Fibroblast of villous mesenchyme (primary cell): ENCODE measurements around the gene GBF1. TPM values are rescaled to one million over a fixed set of nuclear protein-coding genes. Genes with fewer than 3 reads are reported as not detected.

ENCODE experiments used
- DNase-seq: peaks from one replicate; pipeline ENCODE4 v3.0.0-alpha.2; 2010; ENCODE audit warnings: low read depth
- H3K4me3 ChIP-seq: 2 replicates; pipeline ENCODE4 v1.5.1; 2011; ENCODE audit warnings: low read depth, mild to moderate bottlenecking, low read length
- CTCF ChIP-seq: IDR thresholded peaks from 2 replicates; pipeline ENCODE4 v1.5.1; 2012; ENCODE audit warnings: low read depth, mild to moderate bottlenecking, low read length; ENCODE audit not compliant: insufficient read depth
- total RNA-seq: library from RNA; depleted of rRNA; stranded (reverse); fragments of >200 nt; gene quantifications from 2 replicates; pipeline ENCODE4 v1.2.3, GENCODE V29; 2012

GBF1 gene
- total RNA-seq, 1 donor, result 58.3 TPM

- no peak for TF ChIP-seq CTCF
- DNase-seq, result no peak
- H3K4me3 ChIP-seq, result peak overlapping the region; percentile 89
These were observed 174.9 kb downstream of the GBF1 start for GRCh38 chr10:102420181-102420713.

GRCh38 chr10:102420714-102421506 lies 175.6 kb downstream of the GBF1 start, which contains the start of gene FBXL15:
FBXL15 (plus strand) TSS chr10:102420836; CDS start chr10:102421130, 294 bp downstream.
- no peak for TF ChIP-seq CTCF
- H3K4me3 ChIP-seq, result peak within 1 kb of the TSS; percentile 89
- peak; percentile 97 for DNase-seq

- no peak for DNase-seq
- no peak for TF ChIP-seq CTCF
These were observed 176.1 kb downstream of the GBF1 start for GRCh38 chr10:102421507-102421756.

GRCh38 chr10:102421757-102422512 lies 176.6 kb downstream of the GBF1 start:
- TF ChIP-seq CTCF, result no peak
- DNase-seq, result no peak
- H3K4me3 ChIP-seq, result peak overlapping the region; percentile 89

More at GRCh38 chr10:102421507-102421756, 176.1 kb downstream of the GBF1 start:
- H3K4me3 ChIP-seq, result peak overlapping the region; percentile 89

- DNase-seq, result peak; percentile 70
- TF ChIP-seq CTCF, result peak; percentile 74
- peak overlapping the region; percentile 89 for H3K4me3 ChIP-seq
These were observed 177.3 kb downstream of the GBF1 start for GRCh38 chr10:102422545-102423129.

- no peak for TF ChIP-seq CTCF
- H3K4me3 ChIP-seq, result no peak overlapping the region
- no peak for DNase-seq
These were observed 178.1 kb downstream of the GBF1 start for GRCh38 chr10:102423372-102423968.
